CD14-positive monocyte (primary cell): ENCODE data around the gene ZRANB1. TPM values are rescaled to one million over a fixed set of nuclear protein-coding genes. Genes with fewer than 3 reads are reported as not detected.

Source experiments
- DNase-seq, 3 donors: peaks; one replicate each; pipeline ENCODE4 v3.0.0-alpha.2; 2011 to 2022
- H2AFZ ChIP-seq: 2 replicates; pipeline ENCODE4 v1.6.0; 2012; ENCODE audit warnings: mild to moderate bottlenecking, low read depth, low read length, inconsistent platforms; ENCODE audit not compliant: insufficient read depth, poor library complexity, severe bottlenecking
- H3K27ac ChIP-seq, 2 donors: 1 replicate in 1 of 2; 2 replicates in 1 of 2; pipeline ENCODE4 v1.5.1; 2012 to 2013; ENCODE audit warnings: low read length in 2 of 2, control low read depth in 1 of 2, inconsistent platforms in 1 of 2, low read depth in 1 of 2, mild to moderate bottlenecking in 1 of 2
- H3K27me3 ChIP-seq, 2 donors: one replicate each; pipeline versions ENCODE4 v1.6.0 to v1.6.1; 2011 to 2013; ENCODE audit warnings: low read length in 2 of 2; ENCODE audit not compliant: control insufficient read depth in 2 of 2, insufficient read depth in 2 of 2
- H3K36me3 ChIP-seq, 2 donors: replicated peaks in 1 of 2; 1 replicate in 1 of 2; 2 replicates in 1 of 2; pipeline versions ENCODE4 v1.5.1 to v1.6.1; 2012 to 2013; ENCODE audit warnings: low read length in 2 of 2, control low read depth in 1 of 2, inconsistent platforms in 1 of 2, mild to moderate bottlenecking in 1 of 2; ENCODE audit not compliant: insufficient read depth in 2 of 2, control insufficient read depth in 1 of 2
- H3K4me1 ChIP-seq, 2 donors: 1 replicate in 1 of 2; 2 replicates in 1 of 2; pipeline versions ENCODE4 v1.5.1 to v1.6.1; 2012 to 2013; ENCODE audit warnings: low read length in 2 of 2, control low read depth in 1 of 2, inconsistent platforms in 1 of 2, mild to moderate bottlenecking in 1 of 2, moderate library complexity in 1 of 2; ENCODE audit not compliant: insufficient read depth in 2 of 2, control insufficient read depth in 1 of 2
- H3K4me2 ChIP-seq: replicated peaks from 2 replicates; pipeline ENCODE3; 2012; ENCODE audit warnings: low read length, moderate library complexity, mild to moderate bottlenecking; ENCODE audit not compliant: poor library complexity, severe bottlenecking; ENCODE audit errors: extremely low read depth
- H3K4me3 ChIP-seq, 3 experiments: fragments of 200-600 bp in 1 of 3; sonication (generic) in 1 of 3; replicated peaks in 1 of 3; 1 replicate in 2 of 3; 2 replicates in 1 of 3; pipeline ENCODE4 v1.5.1; 2011 to 2013; ENCODE audit warnings: low read length in 3 of 3, mild to moderate bottlenecking in 3 of 3, control low read depth in 2 of 3, low read depth in 2 of 3, inconsistent platforms in 1 of 3, moderate library complexity in 1 of 3
- H3K79me2 ChIP-seq: 2 replicates; pipeline ENCODE4 v1.6.0; 2012; ENCODE audit warnings: mild to moderate bottlenecking, control low read depth, inconsistent platforms, low read length, moderate library complexity; ENCODE audit not compliant: insufficient read depth
- H3K9ac ChIP-seq: 2 replicates; pipeline ENCODE4 v1.6.0; 2017; ENCODE audit warnings: low read length, mild to moderate bottlenecking; ENCODE audit not compliant: insufficient read depth, poor library complexity, severe bottlenecking
- H3K9me3 ChIP-seq, 2 donors: replicated peaks in 1 of 2; 1 replicate in 1 of 2; 2 replicates in 1 of 2; pipeline versions ENCODE4 v1.5.1 to v1.6.1; 2012 to 2013; ENCODE audit warnings: low read length in 2 of 2, control low read depth in 1 of 2; ENCODE audit not compliant: control insufficient read depth in 1 of 2, insufficient read depth in 1 of 2
- H4K20me1 ChIP-seq: 2 replicates; pipeline ENCODE4 v1.6.0; 2012; ENCODE audit warnings: mild to moderate bottlenecking, low read length, control low read depth, moderate library complexity; ENCODE audit not compliant: insufficient read depth
- H3K27ac Mint-ChIP-seq, 7 donors: one replicate each; pipeline ENCODE4 v1.8.0; 2020; ENCODE audit warnings: mild to moderate bottlenecking in 7 of 7, mixed read lengths in 7 of 7, moderate library complexity in 6 of 7, inconsistent platforms in 2 of 7
- H3K27me3 Mint-ChIP-seq, 3 donors: one replicate each; pipeline ENCODE4 v1.8.0; 2021 to 2022; ENCODE audit warnings: low read depth in 3 of 3, mild to moderate bottlenecking in 3 of 3, mixed read lengths in 3 of 3, moderate library complexity in 3 of 3, inconsistent platforms in 1 of 3
- H3K36me3 Mint-ChIP-seq, 2 donors: one replicate each; pipeline ENCODE4 v1.8.0; 2020; ENCODE audit warnings: mixed read lengths in 2 of 2, inconsistent platforms in 1 of 2, mild to moderate bottlenecking in 1 of 2
- H3K4me1 Mint-ChIP-seq: one replicate; pipeline ENCODE4 v1.8.0; 2020; ENCODE audit warnings: mild to moderate bottlenecking, mixed read lengths
- H3K4me3 Mint-ChIP-seq, 2 donors: one replicate each; pipeline ENCODE4 v1.8.0; 2020; ENCODE audit warnings: mild to moderate bottlenecking in 2 of 2, mixed read lengths in 2 of 2, moderate library complexity in 1 of 2
- H3K9me3 Mint-ChIP-seq, 7 donors: one replicate each; pipeline ENCODE4 v1.8.0; 2020 to 2022; ENCODE audit warnings: mixed read lengths in 7 of 7, mild to moderate bottlenecking in 6 of 7, moderate library complexity in 6 of 7, inconsistent platforms in 2 of 7
- WGBS: methylation state at CpG from one replicate; pipeline ENCODE4 v1.1.5; 2013; ENCODE audit warnings: missing lambda C conversion rate; ENCODE audit not compliant: insufficient coverage; 5-methylcytosine and 5-hydroxymethylcytosine counted together
- intact Hi-C, 2 donors: fragments of 100-400 bp; cut with micrococcal nuclease; formaldehyde crosslinking; loops; one replicate each; pipeline versions ENCODE4 v1.15.0 to v1.15.1; 2023
- polyA plus RNA-seq, 3 donors: library from polyadenylated mRNA; depleted of rRNA in 1 of 3; unstranded in 2 of 3; stranded (reverse) in 1 of 3; fragments of 300-500 nt in 2 of 3; fragments of >200 nt in 1 of 3; fragmentation: Illumina TruSeq in 2 of 3; gene quantifications; 1 replicate in 2 of 3; 2 replicates in 1 of 3; pipeline ENCODE4 v1.2.3, GENCODE V29; 2012 to 2021
- TF ChIP-seq, protein P1 (sequence below): fragments of 200-600 bp; IDR thresholded peaks from one replicate; pipeline ENCODE4 v1.8.0; 2022; ENCODE audit warnings: antibody characterized with exemption, mild to moderate bottlenecking

ZRANB1 gene
- polyA plus RNA-seq, 3 donors = 2.7 to 5.6 (median 3.1) TPM

DNA sequence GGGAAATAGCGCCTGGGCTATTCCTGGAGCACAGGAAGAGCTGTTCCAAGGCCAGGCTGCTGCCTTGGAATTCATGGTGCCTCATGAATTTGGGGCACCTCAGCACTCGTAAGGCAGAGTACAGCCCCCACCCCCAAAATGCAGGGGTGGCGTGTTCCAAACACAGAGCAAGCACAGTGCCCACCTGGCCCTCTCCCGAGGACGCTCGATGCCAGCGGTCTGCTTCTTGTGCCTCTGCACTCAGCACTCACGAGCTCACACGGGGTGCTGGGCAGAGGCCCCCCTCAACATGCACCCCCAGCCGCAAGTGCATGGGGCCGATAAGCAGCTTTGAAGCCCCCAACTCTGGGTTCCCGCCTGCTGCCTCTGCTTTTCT lies 60.1 kb downstream of the ZRANB1 start:
- no peak overlapping the region for H2AFZ ChIP-seq
- H3K36me3 ChIP-seq = peaks cover 91 to 99% of the 10 kb centered on the region in 2 donors
- no peaks in the 10 kb centered on the region for H3K4me1 ChIP-seq
- Mint-ChIP-seq H3K4me1 (no peaks in the 10 kb centered on the region), H3K27ac (no peak overlapping the region), H3K27me3 (peaks cover 0 to 2% (median 0%) of the 10 kb centered on the region in 3 donors), H3K4me3 (no peak overlapping the region), H3K9me3 (no peaks in the 10 kb centered on the region), H3K36me3 (peaks cover 54 to 91% of the 10 kb centered on the region in 2 donors)
- no peaks in the 10 kb centered on the region for H3K27me3 ChIP-seq
- no peak overlapping the region for H3K4me2 ChIP-seq
- no peak overlapping the region for H3K27ac ChIP-seq
- H4K20me1 ChIP-seq = peaks cover 97% of the 10 kb centered on the region
- no peak overlapping the region for H3K9ac ChIP-seq
- intact Hi-C loops = no loop called here
- H3K79me2 ChIP-seq = peaks cover 32% of the 10 kb centered on the region
- 88% methylated on average over 10 of the region's 12 CpGs for WGBS
- no peak for DNase-seq
- H3K9me3 ChIP-seq = no peaks in the 10 kb centered on the region
- TF ChIP-seq, protein P1, sequence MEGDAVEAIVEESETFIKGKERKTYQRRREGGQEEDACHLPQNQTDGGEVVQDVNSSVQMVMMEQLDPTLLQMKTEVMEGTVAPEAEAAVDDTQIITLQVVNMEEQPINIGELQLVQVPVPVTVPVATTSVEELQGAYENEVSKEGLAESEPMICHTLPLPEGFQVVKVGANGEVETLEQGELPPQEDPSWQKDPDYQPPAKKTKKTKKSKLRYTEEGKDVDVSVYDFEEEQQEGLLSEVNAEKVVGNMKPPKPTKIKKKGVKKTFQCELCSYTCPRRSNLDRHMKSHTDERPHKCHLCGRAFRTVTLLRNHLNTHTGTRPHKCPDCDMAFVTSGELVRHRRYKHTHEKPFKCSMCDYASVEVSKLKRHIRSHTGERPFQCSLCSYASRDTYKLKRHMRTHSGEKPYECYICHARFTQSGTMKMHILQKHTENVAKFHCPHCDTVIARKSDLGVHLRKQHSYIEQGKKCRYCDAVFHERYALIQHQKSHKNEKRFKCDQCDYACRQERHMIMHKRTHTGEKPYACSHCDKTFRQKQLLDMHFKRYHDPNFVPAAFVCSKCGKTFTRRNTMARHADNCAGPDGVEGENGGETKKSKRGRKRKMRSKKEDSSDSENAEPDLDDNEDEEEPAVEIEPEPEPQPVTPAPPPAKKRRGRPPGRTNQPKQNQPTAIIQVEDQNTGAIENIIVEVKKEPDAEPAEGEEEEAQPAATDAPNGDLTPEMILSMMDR = no peak
- H3K4me3 ChIP-seq = no peak overlapping the region

DNA sequence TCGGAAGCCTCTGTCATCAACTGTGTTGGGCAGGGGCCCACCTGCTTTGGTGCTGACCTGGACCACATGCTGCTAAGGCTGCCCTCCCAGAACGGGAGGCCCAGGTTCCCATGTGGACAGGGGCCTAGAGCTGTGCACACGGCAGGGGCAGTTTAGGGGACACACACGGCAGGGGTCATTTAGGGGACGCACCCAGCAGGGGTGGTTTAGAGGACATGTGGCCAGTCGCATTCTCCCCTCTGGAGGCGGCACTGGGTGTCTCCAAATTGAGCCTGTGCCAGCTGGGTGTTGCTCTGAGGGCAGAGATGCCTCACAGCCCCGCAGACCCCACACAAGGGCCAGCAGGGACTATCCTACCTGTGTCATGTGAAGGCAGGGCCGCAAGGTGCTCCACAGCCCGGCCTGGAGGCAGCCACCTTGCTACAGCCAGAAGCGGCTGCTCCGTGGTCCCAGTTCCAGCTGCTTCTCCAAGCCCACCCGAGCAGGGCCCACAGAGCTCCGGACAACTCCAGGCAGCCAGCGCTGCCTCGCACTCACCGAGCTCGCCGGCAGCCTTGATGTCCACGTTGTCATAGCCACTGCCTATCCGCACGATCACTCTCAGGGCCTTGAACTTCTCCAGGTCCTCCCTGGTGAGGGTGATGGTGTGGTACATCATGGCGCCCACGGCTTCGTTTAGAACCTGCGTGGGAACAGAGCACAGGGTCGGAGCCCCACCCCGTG lies 60.7 kb downstream of the ZRANB1 start:
- Mint-ChIP-seq H3K4me3 (no peak overlapping the region), H3K27ac (no peak overlapping the region), H3K36me3 (peaks cover 49 to 91% of the 10 kb centered on the region in 2 donors), H3K27me3 (peaks cover 0 to 2% (median 0%) of the 10 kb centered on the region in 3 donors), H3K9me3 (no peaks in the 10 kb centered on the region), H3K4me1 (no peaks in the 10 kb centered on the region)
- Histone ChIP-seq H3K4me1 (no peaks in the 10 kb centered on the region), H3K36me3 (peaks cover 88 to 99% of the 10 kb centered on the region in 2 donors), H3K9me3 (no peaks in the 10 kb centered on the region), H3K4me2 (no peak overlapping the region), H3K79me2 (peaks cover 37% of the 10 kb centered on the region), H2AFZ (no peak overlapping the region), H4K20me1 (peaks cover 100% of the 10 kb centered on the region), H3K27ac (no peak overlapping the region), H3K9ac (no peak overlapping the region), H3K27me3 (no peaks in the 10 kb centered on the region), H3K4me3 (no peak overlapping the region)
- no peak for DNase-seq
- TF ChIP-seq, protein P1 = no peak
- intact Hi-C loops = no loop called here
- 98% methylated on average over 26 of the region's 28 CpGs for WGBS
